Fibroblast of gingiva (primary cell): ENCODE results near the gene IRF5.
A peak's percentile ranks its signal among the peaks of the same experiment; 100 is the strongest.
"Not testable (repeated sequence)": the region's sequence is repeated elsewhere in the genome, so short reads cannot be mapped to it uniquely, and the experiment has no call there.

ENCODE experiments used
- DNase-seq: peaks from one replicate; pipeline ENCODE4 v3.0.0-alpha.2; 2011; ENCODE audit warnings: low read depth

The IRF5 gene

GRCh38 chr7:128963327-128963757, 25.6 kb downstream of the IRF5 start:
- DNase-seq = peak; percentile 10

GRCh38 chr7:128968624-128969023, 30.9 kb downstream of the IRF5 start:
- DNase-seq = no peak

GRCh38 chr7:128974241-128974934, 36.7 kb downstream of the IRF5 start:
- no peak for DNase-seq

GRCh38 chr7:128982105-128982504, 44.4 kb downstream of the IRF5 start:
- DNase-seq = no peak

- no peak for DNase-seq
Measured at GRCh38 chr7:128985660-128986059, 47.9 kb downstream of the IRF5 start.

- no peak for DNase-seq
Measured at GRCh38 chr7:128986609-128987008, 48.9 kb downstream of the IRF5 start.

GRCh38 chr7:128988372-128988771, 50.6 kb downstream of the IRF5 start:
- DNase-seq = no peak

- no peak for DNase-seq
Measured at GRCh38 chr7:128989961-128990360, 52.2 kb downstream of the IRF5 start.

GRCh38 chr7:128993419-128993818, 55.7 kb downstream of the IRF5 start:
- no peak for DNase-seq

- not testable (repeated sequence) for DNase-seq
Measured at GRCh38 chr7:128994560-128994959, 56.8 kb downstream of the IRF5 start.

- DNase-seq = no peak
Measured at GRCh38 chr7:128997181-128997580, 59.5 kb downstream of the IRF5 start.
